Stimulated activated CD4-positive, alpha-beta T cell treated with anti-CD3 and anti-CD28 coated beads, Interleukin-2, amount 100 ng/mL, for 24 hours (primary cell): ENCODE results near the gene GOLGA8T.
"Not testable (repeated sequence)": the region's sequence is repeated elsewhere in the genome, so short reads cannot be mapped to it uniquely, and the experiment has no call there.

Experiments
- DNase-seq, 2 donors: peaks; one replicate each; pipeline ENCODE4 v3.0.0-alpha.2; 2020

Gene GOLGA8T

GRCh38 chr15:30134751-30135150, at the start of gene GOLGA8T:
Gene GOLGA8T, plus strand, starts transcription at chr15:30135051. Its CDS starts 98 bp downstream, at chr15:30135149.
- not testable (repeated sequence) for DNase-seq

- not testable (repeated sequence) for DNase-seq
These were observed 37.0 kb upstream of the GOLGA8T start for GRCh38 chr15:30097827-30098226.

- DNase-seq, result not testable (repeated sequence)
These were observed 32.0 kb upstream of the GOLGA8T start for GRCh38 chr15:30102890-30103289.

- DNase-seq, result not testable (repeated sequence)
These were observed 30.8 kb upstream of the GOLGA8T start for GRCh38 chr15:30103941-30104507.

- DNase-seq, result not testable (repeated sequence)
These were observed 24.3 kb upstream of the GOLGA8T start for GRCh38 chr15:30110591-30110990.

- DNase-seq, result not testable (repeated sequence)
These were observed 4.8 kb upstream of the GOLGA8T start for GRCh38 chr15:30130066-30130465.

- not testable (repeated sequence) for DNase-seq
These were observed 8.4 kb downstream of the GOLGA8T start for GRCh38 chr15:30143246-30143645.

- not testable (repeated sequence) for DNase-seq
These were observed 15.0 kb downstream of the GOLGA8T start for GRCh38 chr15:30149891-30150290.

- DNase-seq, result not testable (repeated sequence)
These were observed 27.9 kb downstream of the GOLGA8T start for GRCh38 chr15:30162479-30163357.

GRCh38 chr15:30163759-30164158, 28.9 kb downstream of the GOLGA8T start:
- not testable (repeated sequence) for DNase-seq

- DNase-seq, result not testable (repeated sequence)
These were observed 29.4 kb downstream of the GOLGA8T start for GRCh38 chr15:30164257-30164656.

GRCh38 chr15:30167403-30167802, 32.6 kb downstream of the GOLGA8T start:
- not testable (repeated sequence) for DNase-seq

GRCh38 chr15:30167886-30168285, 33.0 kb downstream of the GOLGA8T start:
- not testable (repeated sequence) for DNase-seq

- not testable (repeated sequence) for DNase-seq
These were observed 36.6 kb downstream of the GOLGA8T start for GRCh38 chr15:30171452-30171851.

- peak; percentile 75 to 79 for DNase-seq
These were observed 38.3 kb downstream of the GOLGA8T start for GRCh38 chr15:30173041-30173608.

GRCh38 chr15:30175291-30175690, 40.4 kb downstream of the GOLGA8T start:
- not testable (repeated sequence) for DNase-seq

GRCh38 chr15:30176613-30177012, 41.8 kb downstream of the GOLGA8T start:
- DNase-seq, result not testable (repeated sequence)

- not testable (repeated sequence) for DNase-seq
These were observed 45.0 kb downstream of the GOLGA8T start for GRCh38 chr15:30179814-30180213.

GRCh38 chr15:30185495-30185894, 50.6 kb downstream of the GOLGA8T start:
- DNase-seq, result not testable (repeated sequence)

GRCh38 chr15:30187429-30187828, 52.6 kb downstream of the GOLGA8T start:
- DNase-seq, result not testable (repeated sequence)

GRCh38 chr15:30189754-30190153, 54.9 kb downstream of the GOLGA8T start:
- DNase-seq, result not testable (repeated sequence)

GRCh38 chr15:30191143-30191542, 56.3 kb downstream of the GOLGA8T start:
- not testable (repeated sequence) for DNase-seq

GRCh38 chr15:30191639-30192038, 56.8 kb downstream of the GOLGA8T start:
- not testable (repeated sequence) for DNase-seq
